Lower leg skin (tissue), 4 donors: Measurements from ENCODE around the gene IL32. TPM values are rescaled to one million over a fixed set of nuclear protein-coding genes. Genes with fewer than 3 reads are reported as not detected.

Source experiments
- DNase-seq, 2 donors: peaks; one replicate each; pipeline ENCODE4 v3.0.0-alpha.2; 2019; ENCODE audit warnings: low spot score in 2 of 2
- H3K4me3 ChIP-seq: fragments of 200-600 bp; sonication (generic); 2 replicates; pipeline ENCODE4 v1.5.1; 2017; ENCODE audit warnings: mild to moderate bottlenecking, low read depth; ENCODE audit not compliant: poor library complexity, severe bottlenecking
- POLR2A ChIP-seq, 2 donors: fragments of 450-650 bp; IDR thresholded peaks; one replicate each; pipeline ENCODE4 v1.6.1; 2016 to 2017; ENCODE audit warnings: antibody characterized with exemption in 2 of 2, mild to moderate bottlenecking in 1 of 2, moderate library complexity in 1 of 2
- WGBS, 2 donors: methylation state at CpG; one replicate each; pipeline ENCODE4 v1.1.5; 2018; 5-methylcytosine and 5-hydroxymethylcytosine counted together
- intact Hi-C: fragments of 100-400 bp; cut with DNase I; formaldehyde crosslinking; loops from one replicate; pipeline ENCODE4 v1.15.0; 2023; ENCODE audit warnings: low total_unique reads
- total RNA-seq, 4 donors: library from RNA; depleted of rRNA; stranded (reverse); fragments of >200 nt; gene quantifications; one replicate each; pipeline ENCODE4 v1.1.0, GENCODE V29; 2016
- TF ChIP-seq, protein P1 (sequence below), 3 donors: fragments of 450-650 bp; IDR thresholded peaks; one replicate each; pipeline ENCODE4 v1.5.1; 2016; ENCODE audit warnings: antibody characterized with exemption in 3 of 3, mild to moderate bottlenecking in 3 of 3, moderate library complexity in 2 of 3

Gene IL32
- total RNA-seq, 4 donors from 2014 or later: 0.80 to 7.2 (median 5.1) TPM

DNA sequence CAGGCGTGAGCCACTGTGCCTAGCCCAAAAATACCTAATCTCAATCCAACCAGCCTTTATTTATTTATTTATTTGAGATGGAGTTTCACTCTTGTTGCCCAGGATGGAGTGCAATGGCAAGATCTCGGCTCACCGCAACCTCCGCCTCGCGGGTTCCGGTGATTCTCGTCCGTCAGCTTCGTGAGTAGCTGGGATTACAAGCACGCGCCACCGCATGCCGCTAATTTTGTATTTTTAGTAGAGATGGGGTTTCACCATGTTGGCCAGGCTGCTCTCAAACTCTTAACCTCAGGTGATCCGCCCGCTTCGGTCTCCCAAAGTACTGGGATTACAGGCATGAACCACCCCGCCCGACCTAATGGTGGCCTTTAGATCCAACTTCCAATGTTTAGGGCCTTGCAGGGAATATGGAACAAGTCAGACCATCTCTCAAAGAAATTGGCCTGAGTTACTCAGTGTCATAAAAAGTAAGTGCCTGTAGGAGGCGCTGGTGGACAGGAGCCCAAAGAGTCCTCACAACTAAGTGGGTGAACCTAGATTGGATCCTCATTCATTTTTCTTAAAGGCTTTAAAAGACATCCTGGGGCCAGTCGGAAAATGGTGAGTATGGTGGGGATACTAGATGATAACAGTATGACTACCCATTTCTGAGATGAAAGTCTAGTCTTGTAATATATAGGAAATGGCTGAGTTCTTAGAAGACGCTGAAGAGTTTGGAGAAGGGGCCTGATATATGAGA is 29.0 kb downstream of the IL32 start:
- WGBS, 2 donors: 92 to 93% methylated on average over 22 of the region's 22 CpGs
- TF ChIP-seq POLR2A (IDR thresholded peaks at IDR 0.05): no peak
- TF ChIP-seq, protein P1, sequence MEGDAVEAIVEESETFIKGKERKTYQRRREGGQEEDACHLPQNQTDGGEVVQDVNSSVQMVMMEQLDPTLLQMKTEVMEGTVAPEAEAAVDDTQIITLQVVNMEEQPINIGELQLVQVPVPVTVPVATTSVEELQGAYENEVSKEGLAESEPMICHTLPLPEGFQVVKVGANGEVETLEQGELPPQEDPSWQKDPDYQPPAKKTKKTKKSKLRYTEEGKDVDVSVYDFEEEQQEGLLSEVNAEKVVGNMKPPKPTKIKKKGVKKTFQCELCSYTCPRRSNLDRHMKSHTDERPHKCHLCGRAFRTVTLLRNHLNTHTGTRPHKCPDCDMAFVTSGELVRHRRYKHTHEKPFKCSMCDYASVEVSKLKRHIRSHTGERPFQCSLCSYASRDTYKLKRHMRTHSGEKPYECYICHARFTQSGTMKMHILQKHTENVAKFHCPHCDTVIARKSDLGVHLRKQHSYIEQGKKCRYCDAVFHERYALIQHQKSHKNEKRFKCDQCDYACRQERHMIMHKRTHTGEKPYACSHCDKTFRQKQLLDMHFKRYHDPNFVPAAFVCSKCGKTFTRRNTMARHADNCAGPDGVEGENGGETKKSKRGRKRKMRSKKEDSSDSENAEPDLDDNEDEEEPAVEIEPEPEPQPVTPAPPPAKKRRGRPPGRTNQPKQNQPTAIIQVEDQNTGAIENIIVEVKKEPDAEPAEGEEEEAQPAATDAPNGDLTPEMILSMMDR (IDR thresholded peaks at IDR 0.05): no peak
- intact Hi-C loops: no loop called here
- DNase-seq: no peak
- no peak overlapping the region for H3K4me3 ChIP-seq

DNA sequence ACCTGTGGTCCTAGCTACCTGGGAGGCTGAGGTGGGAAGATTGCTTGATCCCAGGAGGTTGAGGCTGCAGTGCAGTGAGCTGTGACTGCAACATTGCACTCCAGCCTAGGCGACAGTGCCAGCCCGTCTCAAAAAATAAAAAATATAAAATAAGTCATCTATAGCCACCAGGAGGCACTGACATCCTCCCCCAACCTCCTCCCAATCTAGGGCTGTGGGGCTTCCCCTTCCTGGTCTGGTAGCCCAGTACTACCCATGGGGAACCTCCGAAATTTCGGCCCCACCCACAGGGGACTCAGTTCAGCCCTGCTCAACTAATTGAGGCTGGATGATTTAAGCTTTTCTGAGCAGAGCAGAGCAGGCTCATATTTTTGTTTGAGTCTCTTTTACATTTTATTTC is 30.4 kb downstream of the IL32 start:
- DNase-seq: no peak
- intact Hi-C loops: no loop called here
- WGBS, 2 donors: 12 to 21% methylated on average over 4 of the region's 4 CpGs
- TF ChIP-seq, protein P1 (IDR thresholded peaks at IDR 0.05): no peak
- no peak for TF ChIP-seq POLR2A (IDR thresholded peaks at IDR 0.05)
- no peak overlapping the region for H3K4me3 ChIP-seq

DNA sequence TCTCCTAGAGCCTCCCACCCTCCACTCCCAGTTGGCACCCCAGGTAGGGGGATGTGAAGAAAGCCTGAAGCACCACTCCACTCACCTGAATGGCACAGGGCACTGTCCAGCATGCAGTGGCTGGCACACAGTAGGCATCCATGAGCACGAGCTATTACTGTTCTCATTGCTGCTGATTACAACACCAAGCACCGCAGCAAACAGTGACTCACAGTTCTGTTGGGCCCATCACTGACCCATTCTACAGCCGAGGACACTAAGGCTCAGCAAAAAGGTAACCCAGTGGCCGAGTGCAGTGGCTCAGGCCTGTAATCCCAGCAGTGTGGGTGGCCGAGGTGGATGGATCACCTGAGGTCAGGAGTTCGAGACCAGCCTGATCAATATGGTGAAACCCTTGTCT is 30.9 kb downstream of the IL32 start:
- H3K4me3 ChIP-seq: no peak overlapping the region
- DNase-seq: no peak
- TF ChIP-seq, protein P1 (IDR thresholded peaks at IDR 0.05): no peak
- TF ChIP-seq POLR2A (IDR thresholded peaks at IDR 0.05): no peak
- 85 to 88% methylated on average over 6 of the region's 6 CpGs for WGBS, 2 donors
- intact Hi-C loops: no loop called here

DNA sequence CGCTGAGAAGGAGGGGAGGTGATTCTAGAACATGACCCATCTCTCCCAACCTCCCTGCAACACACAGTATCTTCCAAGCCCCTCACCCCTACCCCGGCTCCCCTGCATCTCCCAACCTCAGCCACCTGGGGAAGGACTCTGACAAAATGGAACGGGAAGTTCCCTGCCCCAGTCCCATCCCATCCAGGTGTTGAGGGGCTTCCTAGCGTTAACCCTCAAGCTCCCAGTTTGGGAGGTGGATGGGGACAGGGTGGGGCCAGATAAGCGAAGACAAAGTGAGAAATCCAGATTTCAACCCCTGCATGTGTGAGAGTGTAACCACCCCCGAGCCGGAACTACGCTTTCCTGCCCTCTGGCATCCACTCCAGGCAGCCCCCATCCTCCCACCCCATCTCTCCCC is 31.8 kb downstream of the IL32 start:
- no peak overlapping the region for H3K4me3 ChIP-seq
- TF ChIP-seq, protein P1 (IDR thresholded peaks at IDR 0.05): no peak
- TF ChIP-seq POLR2A (IDR thresholded peaks at IDR 0.05): no peak
- WGBS, 2 donors: 58 to 65% methylated on average over 8 of the region's 8 CpGs
- intact Hi-C loops: no loop called here
- DNase-seq: no peak

DNA sequence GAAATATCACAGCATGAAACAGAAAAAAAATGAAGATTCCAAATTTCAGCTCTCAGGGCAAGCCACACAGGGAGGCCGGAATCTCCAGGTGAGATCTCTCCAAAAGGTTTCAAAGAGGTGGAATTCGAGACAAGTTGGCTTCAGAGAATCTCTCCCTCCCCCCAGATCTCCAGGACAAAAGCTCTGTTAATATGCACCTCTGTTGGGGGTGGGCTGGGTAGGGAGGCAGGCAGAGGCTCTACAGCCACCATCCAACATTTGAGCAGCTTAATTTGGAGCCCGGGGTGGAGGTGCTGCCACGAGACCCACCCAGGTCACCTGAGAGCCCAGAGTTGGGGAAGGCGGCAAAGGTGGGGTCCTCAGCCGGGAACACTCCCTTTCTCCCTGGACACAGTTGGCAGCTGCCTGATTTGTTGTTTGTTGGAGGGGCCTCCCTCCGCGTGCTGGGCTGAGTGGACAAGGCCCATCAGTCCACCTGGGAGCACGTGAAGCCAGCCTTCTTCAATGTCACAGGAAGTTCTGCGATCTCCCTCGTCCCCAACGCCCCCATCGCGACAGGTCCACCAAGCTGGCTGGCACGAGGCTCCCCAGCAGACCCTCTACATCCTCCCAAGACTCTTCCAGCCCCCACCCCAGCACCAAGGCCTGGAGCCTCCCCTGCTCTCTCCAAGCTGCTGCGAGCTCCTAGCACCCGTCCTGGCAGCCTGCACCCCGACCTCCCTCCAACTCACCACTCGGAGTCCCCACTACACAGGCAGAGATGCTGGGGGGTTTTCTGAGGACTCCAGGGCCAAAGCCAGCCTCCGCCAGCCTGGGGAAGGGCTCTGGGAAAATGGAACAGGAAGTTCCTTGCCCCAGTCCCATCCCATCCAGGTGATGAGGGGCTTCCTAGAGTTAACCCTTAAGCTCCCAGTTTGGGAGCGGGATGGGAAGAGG is 33.3 kb downstream of the IL32 start, which contains the start of gene ZSCAN10:
Gene ZSCAN10 (minus strand): TSS at position 836 of the 936 bp plus-strand sequence. CDS start 6,357 bp downstream, outside the sequence.
- TF ChIP-seq, protein P1 (IDR thresholded peaks at IDR 0.05): no peak
- TF ChIP-seq POLR2A (IDR thresholded peaks at IDR 0.05): no peak
- 63 to 68% methylated on average over 21 of the region's 21 CpGs for WGBS, 2 donors
- H3K4me3 ChIP-seq: no peak within 1 kb of the TSS
- no peak for DNase-seq
- intact Hi-C loops: no loop called here
